Activated effector memory CD4-positive, alpha-beta T cell treated with Interleukin-2 at 50 U/mL for 16 hours (primary cell): ENCODE measurements around the gene LEUTX.
"Not testable (repeated sequence)": the region's sequence is repeated elsewhere in the genome, so short reads cannot be mapped to it uniquely, and the experiment has no call there.

Source experiments
- DNase-seq: peaks from one replicate; pipeline ENCODE4 v3.0.0-alpha.2; 2020

Gene LEUTX

GRCh38 chr19:39778763-39779162 lies at the start of gene LEUTX:
TSS of gene LEUTX (plus strand) at chr19:39778854. CDS start at chr19:39778921, 67 bp downstream.
- DNase-seq = no peak

GRCh38 chr19:39729594-39729993 lies 49.1 kb upstream of the LEUTX start:
- no peak for DNase-seq

GRCh38 chr19:39731685-39732084 lies 47.0 kb upstream of the LEUTX start:
- DNase-seq = no peak

GRCh38 chr19:39733841-39734240 lies 44.8 kb upstream of the LEUTX start:
- no peak for DNase-seq

GRCh38 chr19:39735688-39736087 lies 43.0 kb upstream of the LEUTX start:
- no peak for DNase-seq

- DNase-seq = no peak
These were observed 42.6 kb upstream of the LEUTX start for GRCh38 chr19:39736088-39736487.

GRCh38 chr19:39737351-39737750 lies 41.3 kb upstream of the LEUTX start:
- no peak for DNase-seq

GRCh38 chr19:39737891-39738290 lies 40.8 kb upstream of the LEUTX start, which contains the start of gene CLC:
TSS of gene CLC (minus strand) at chr19:39738029. CDS start at chr19:39737952, 77 bp downstream.
- DNase-seq = no peak

GRCh38 chr19:39738814-39739213 lies 39.8 kb upstream of the LEUTX start:
- DNase-seq = no peak

GRCh38 chr19:39740395-39740794 lies 38.3 kb upstream of the LEUTX start:
- no peak for DNase-seq

- no peak for DNase-seq
These were observed 33.0 kb upstream of the LEUTX start for GRCh38 chr19:39745643-39746042.

- DNase-seq = no peak
These were observed 31.7 kb upstream of the LEUTX start for GRCh38 chr19:39746836-39747529.

- DNase-seq = no peak
These were observed 28.7 kb upstream of the LEUTX start for GRCh38 chr19:39749981-39750380.

- DNase-seq = no peak
These were observed 26.3 kb upstream of the LEUTX start for GRCh38 chr19:39752390-39752789.

- DNase-seq = no peak
These were observed 25.9 kb upstream of the LEUTX start for GRCh38 chr19:39752795-39753194.

GRCh38 chr19:39754544-39754943 lies 24.1 kb upstream of the LEUTX start:
- DNase-seq = no peak

GRCh38 chr19:39754971-39755370 lies 23.7 kb upstream of the LEUTX start:
- DNase-seq = no peak

- DNase-seq = no peak
These were observed 19.0 kb upstream of the LEUTX start for GRCh38 chr19:39759457-39760184.

GRCh38 chr19:39761851-39762250 lies 16.8 kb upstream of the LEUTX start:
- not testable (repeated sequence) for DNase-seq

- no peak for DNase-seq
These were observed 13.3 kb upstream of the LEUTX start for GRCh38 chr19:39765091-39766076.

GRCh38 chr19:39768334-39768733 lies 10.3 kb upstream of the LEUTX start:
- no peak for DNase-seq

- no peak for DNase-seq
These were observed 9.9 kb upstream of the LEUTX start for GRCh38 chr19:39768786-39769185.

GRCh38 chr19:39780894-39781293 lies 2.2 kb downstream of the LEUTX start:
- DNase-seq = no peak
